Measurements from ENCODE around the gene FKBP2.

The FKBP2 gene

DNA sequence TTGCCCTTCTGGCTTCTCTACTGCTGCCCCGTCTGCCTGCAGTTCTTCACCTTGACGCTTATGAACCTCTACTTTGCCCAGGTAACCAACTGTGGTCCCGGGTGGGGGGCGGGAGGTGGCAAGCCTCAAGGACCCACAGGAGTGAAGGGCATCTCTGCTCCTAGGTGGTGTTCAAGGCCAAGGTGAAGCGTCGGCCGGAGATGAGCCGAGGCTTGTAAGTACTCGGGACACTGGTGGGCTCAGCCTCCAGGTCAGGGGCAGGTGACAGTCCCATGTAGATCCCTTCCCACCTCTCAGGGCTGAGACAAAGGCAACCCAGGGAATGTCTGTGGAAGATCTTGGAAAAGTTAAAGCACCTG lies 45.9 kb downstream of the FKBP2 start:
- DNase-seq: no peak

DNA sequence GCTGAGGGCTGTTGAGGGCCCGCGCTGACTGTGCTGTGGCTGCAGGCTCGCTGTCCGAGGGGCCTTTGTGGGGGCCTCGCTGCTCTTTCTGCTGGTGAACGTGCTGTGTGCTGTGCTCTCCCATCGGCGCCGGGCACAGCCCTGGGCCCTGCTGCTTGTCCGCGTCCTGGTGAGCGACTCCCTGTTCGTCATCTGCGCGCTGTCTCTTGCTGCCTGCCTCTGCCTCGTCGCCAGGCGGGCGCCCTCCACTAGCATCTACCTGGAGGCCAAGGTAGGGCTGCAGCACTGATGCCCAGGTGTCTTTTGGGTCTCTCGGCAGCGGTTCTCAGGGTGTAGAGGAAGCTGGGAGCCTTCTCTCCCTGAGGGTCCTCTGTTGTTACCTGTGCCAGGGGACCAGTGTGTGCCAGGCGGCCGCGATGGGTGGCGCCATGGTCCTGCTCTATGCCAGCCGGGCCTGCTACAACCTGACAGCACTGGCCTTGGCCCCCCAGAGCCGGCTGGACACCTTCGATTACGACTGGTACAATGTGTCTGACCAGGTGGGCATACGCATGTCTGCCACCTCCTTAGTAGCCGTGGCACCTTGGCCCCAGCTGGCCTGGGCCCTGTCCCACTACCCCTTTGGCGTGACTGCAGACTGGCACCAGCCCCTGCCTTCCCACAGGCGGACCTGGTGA lies 46.9 kb downstream of the FKBP2 start:
- DNase-seq: no peak

DNA sequence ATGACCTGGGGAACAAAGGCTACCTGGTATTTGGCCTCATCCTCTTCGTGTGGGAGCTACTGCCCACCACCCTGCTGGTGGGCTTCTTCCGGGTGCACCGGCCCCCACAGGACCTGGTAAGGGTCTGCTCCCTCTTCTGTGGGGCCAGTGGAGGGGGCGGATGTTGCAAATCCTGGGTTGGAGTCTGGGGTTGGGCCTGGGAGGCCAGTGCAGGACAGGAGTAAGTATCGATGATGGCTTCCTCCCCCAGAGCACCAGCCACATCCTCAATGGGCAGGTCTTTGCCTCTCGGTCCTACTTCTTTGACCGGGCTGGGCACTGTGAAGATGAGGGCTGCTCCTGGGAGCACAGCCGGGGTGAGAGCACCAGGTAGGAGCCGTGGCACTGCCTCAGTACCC lies 47.5 kb downstream of the FKBP2 start:
- DNase-seq: no peak

DNA sequence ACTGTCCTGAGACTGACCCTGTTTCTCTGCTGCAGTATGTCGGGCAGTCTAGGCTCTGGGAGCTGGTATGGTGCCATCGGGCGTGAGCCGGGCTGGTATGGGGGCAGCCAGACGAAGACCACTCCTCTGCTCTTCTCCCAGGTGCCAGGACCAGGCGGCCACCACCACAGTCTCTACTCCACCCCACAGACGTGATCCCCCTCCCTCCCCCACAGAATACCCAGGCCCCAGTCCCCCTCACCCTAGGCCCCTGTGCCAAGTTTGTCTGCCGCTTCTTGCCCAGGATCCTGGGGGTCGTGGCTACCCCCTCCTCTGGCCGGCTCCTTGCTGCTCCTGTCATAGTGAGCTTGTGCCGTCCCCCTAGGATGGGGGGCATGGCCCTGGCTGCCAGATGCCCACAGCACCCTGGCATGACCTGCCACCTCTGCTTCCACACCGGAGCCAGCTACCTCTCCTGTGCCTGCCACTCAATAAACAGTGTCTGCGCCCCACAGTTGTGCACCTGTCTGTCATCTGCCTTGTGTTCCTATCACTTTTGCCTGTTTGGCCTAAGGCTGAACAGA lies 48.2 kb downstream of the FKBP2 start:
- DNase-seq: no peak

DNA sequence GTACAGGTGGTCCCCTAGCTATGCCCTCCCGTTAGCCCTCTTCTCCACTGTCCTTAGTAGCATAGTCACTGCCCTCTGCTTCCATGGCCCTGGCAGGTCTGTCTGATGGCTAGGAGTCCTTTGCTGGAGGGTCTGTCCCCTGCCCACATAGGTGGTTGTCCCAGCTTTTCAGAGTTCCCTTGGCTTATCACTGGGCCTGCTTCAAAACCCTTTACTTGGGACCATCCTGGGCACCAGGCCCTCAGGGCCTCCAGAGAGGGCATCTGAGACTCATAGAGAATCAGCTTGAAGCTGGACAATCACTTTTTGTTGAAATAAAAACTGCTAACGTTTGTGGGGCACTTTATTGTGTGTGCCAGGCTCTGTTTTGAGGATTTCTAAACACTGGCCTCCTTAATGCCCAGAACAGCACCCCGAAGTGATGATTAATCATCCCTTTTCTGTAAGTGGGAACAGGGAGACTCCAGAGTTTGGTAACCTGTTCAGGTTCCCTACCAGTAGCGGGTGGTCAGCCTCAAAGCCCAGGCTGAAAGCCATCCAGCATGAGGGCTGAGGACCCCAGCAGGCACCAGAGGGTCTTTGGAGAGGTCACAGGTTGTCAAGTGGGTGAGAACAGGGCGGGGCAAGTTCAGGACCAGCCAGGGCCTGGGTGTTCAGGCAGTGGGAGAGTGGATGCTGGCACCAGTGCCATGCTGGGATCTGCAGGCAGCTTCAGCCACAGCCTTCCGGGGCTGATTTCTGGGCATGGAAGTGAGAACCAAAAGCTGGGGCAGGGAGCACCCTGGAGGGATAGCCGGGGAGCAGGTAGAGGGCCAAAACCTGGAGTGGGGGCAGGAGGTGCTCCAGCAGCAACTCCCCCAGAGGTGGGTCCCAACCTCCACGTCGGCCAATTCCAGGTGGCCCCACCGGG lies 49.7 kb downstream of the FKBP2 start:
- DNase-seq: no peak

DNA sequence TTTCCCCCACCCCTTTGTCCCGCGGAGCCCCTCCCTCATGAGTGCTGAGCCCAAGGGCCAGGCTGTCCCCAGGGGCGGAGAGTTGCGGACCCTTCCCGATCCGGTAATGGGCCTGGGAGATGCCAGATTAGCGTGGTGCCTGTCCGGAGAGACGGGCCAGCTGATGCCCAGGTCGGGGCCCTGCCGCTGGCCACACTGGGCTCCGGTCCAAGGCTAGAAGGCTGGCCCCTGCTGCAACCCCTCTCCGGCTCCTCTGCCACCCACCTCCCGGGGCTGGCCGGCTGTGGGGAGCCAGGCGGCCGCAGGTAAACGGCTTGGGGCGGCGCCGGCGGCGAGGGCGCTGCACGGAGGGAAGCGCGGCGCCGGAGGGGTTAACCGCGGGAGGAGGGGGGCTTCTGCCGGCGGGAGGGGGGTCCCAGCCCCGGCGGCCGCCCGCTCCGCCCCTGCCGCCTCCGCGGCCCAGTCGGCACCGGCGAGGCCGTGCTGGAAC lies 50.4 kb downstream of the FKBP2 start, which contains the start of gene KCNK4:
TSS of gene KCNK4 (plus strand) at position 41 of the 490 bp plus-strand sequence. CDS start 1,717 bp downstream, outside the sequence.
- no peak for DNase-seq

DNA sequence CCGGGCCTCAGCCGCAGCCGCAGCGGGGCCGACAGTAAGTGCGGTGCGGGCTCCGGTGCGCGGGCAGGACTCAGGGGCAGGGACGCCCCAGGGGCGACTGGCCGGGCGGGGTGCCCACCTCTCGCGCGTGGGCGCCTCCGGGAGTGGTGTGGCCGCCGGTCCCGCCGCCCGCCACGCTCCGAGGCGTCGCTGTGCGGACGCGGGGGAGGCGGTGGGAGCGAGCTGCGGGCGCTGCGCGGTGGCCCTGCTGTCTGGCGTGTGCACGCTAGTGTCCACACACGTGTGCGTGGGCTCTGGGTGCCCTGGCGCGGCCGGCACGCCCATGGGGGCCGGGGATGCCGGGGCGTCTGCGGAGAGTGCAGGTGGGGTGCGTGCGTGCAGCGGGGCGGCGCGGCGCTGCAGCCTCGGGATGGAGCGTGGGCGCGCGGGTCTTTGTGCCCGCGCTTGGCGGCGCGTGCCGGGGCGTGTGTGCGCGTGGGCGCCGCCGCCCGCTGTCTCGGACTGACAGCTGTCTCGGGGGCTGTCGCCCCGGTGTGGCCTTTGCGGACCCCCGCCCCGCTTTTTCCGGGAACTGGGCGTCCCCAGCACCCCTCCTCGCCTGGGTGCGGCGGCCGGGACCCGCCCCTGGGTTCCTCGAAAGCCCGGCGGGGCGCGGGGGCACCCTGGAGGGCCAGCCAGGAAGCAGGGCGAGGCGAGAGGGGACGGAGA lies 51.0 kb downstream of the FKBP2 start:
- DNase-seq: no peak

DNA sequence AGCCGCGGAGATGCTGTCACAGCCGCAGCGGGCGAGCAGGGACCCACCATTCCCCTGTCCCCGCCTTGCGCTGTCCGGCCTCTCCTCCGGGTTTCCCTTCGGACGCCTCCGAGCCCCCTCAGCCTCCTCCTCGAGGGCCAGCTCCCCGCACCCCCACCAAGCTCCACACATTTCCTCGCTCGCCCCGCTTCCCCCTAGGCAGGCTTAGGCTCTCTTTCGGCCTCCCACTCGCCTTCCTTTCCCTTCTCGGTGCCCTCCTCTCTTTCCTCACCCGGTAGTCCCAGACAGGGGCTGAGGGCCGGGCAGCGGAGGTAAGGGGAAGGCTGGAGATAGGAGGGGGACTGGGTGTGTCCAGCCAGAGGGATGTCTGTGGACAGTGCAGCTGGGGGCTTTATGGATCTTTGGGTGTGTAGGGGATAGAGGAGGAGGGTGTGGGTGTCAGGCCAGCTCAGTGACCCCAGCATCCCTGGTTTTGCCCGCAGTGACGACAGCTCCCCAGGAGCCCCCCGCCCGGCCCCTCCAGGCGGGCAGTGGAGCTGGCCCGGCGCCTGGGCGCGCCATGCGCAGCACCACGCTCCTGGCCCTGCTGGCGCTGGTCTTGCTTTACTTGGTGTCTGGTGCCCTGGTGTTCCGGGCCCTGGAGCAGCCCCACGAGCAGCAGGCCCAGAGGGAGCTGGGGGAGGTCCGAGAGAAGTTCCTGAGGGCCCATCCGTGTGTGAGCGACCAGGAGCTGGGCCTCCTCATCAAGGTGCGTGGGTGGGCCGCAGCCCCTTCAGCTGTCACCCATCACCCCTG lies 51.8 kb downstream of the FKBP2 start:
- no peak for DNase-seq
